GM12874 (cell line): Measurements from ENCODE around the gene CCDC88C.

ENCODE experiments used
- TF ChIP-seq, protein P1 (sequence below): IDR thresholded peaks from 2 replicates; pipeline ENCODE4 v1.5.1; 2011; ENCODE audit warnings: low read depth, mild to moderate bottlenecking, control low read depth, low read length, moderate library complexity; ENCODE audit not compliant: insufficient read depth

CCDC88C gene

DNA sequence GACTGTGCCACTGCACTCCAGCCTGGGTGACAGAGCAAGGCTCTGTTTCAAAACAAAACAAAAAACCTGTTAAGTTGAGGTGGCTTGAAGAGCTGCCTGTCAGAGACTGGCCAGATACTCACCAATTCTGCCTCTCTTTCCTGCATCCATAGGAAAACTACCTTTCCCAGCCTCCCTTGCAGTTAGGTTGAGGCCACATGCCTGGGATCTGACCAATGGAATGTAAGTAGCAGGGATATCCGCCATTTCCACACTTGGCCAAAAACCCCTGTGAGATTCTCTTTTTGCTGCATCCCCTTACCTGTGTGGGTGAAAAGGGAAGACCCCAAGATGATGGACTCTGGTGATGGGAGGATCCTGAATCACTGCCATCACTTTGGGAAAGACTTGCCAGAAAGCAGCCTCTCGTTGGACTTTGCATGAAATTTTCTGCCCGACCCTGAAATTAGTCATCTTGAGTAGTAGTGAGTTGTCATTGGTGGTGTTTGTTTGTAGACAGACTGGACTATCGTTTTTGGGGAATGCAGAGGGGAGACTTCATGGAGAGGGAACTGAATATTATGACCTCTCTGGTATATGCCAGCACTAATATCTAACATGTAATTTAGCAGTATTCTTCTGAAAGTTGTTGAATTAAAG is 187.1 kb downstream of the CCDC88C start:
- TF ChIP-seq, protein P1, sequence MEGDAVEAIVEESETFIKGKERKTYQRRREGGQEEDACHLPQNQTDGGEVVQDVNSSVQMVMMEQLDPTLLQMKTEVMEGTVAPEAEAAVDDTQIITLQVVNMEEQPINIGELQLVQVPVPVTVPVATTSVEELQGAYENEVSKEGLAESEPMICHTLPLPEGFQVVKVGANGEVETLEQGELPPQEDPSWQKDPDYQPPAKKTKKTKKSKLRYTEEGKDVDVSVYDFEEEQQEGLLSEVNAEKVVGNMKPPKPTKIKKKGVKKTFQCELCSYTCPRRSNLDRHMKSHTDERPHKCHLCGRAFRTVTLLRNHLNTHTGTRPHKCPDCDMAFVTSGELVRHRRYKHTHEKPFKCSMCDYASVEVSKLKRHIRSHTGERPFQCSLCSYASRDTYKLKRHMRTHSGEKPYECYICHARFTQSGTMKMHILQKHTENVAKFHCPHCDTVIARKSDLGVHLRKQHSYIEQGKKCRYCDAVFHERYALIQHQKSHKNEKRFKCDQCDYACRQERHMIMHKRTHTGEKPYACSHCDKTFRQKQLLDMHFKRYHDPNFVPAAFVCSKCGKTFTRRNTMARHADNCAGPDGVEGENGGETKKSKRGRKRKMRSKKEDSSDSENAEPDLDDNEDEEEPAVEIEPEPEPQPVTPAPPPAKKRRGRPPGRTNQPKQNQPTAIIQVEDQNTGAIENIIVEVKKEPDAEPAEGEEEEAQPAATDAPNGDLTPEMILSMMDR = no peak

DNA sequence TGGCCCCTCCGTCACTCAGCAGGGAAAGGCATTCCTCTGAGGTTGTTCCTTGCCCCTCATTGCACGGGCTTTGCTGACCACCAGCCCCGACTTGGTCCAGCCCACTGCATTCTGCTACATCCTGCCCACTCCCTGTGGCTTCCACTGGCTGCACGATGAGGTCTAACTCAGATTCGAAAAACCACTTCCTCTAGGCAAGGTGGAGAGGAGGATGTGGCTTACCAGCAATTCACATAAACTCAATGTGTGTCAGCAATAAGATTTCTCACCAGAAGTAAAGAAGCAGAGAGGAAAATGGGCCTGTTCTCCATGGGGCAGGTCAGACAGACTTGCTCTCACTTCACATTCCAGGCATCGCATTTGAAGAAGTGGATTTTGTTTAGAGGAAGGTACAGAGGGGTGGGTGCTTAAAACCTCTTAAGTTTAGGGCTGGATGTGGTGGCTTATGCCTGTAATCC is 187.8 kb downstream of the CCDC88C start:
- TF ChIP-seq, protein P1 = no peak

DNA sequence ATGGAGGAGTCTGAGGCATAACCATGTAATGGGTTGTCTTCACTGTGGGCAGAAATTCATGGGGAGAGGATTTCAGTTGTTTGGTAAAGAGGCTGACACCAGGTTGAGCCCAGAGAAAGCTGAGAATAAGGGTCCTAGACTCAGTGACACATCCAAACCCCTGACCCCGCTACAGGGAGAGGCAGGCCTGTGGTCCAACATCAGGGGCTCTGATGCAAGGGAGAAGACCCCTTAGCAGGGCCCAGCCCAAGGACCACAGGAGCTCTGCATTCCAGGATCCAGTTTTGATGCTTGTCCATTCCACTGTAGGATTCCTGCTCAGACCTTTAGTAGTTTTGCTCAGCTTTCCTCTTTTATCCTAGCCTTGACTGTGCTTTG is 188.6 kb downstream of the CCDC88C start:
- TF ChIP-seq, protein P1 = no peak

DNA sequence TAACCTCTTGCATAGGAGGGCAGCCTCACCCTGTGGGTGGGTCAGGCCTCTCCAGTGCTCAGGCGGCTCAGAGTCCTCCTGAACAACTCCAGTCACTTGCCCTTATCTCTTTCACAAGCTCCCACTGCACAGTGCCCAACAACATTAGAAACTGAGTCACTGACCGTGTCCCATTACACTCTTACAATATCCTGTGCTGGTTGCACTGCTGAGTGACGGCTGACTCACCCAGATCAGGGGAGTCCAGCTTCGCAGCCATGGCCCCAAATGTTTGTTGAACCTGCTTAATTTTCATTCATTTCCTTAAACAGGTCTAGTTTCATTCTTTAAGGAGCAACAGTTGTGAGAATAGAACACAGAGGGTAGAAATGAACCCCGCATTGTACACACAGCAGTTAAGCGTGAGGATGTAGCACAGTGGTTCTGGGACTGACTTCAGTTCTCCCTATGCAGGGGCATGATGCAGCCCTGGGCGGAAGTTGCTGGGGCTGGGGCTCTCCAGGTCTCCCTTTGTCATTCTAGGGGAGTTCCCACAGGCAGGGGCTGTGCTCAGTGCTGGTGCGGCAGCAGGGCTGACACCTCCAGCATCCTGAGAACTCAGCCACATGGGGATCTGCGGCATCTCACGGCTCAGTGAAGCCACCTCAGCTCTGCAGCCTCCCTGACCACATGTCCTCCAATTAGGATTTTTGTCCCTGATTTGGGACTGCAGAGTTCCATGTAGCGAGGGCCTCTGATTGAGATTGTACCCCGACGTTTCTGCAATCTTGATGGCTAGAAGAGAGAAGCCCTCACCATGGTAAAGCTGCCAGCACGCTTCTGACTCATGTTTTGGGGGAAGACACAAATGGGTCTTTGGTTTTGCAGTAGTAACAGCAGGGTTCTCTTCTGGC is 189.3 kb downstream of the CCDC88C start:
- TF ChIP-seq, protein P1 = no peak

DNA sequence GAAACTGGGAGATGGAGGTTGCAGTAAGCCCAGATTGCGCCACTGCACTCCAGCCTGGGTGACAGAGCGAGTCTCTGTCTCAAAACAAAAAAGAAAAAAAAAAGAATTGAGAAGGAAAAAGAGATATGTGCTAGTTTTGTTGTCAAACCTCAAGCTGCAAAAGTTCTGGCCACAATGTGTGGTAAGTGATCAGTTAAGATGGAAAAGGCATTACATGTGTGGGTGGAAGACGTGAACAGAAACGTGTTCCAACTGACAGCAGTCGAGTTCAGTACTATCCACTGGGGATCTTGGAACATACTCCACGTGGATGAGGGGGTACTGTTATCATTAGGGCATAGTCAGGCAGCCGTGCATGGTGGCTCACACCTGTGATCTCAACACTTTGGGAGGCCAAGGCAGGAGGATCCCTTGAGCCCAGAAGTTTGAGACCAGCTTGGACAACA is 190.4 kb downstream of the CCDC88C start:
- TF ChIP-seq, protein P1 = no peak

DNA sequence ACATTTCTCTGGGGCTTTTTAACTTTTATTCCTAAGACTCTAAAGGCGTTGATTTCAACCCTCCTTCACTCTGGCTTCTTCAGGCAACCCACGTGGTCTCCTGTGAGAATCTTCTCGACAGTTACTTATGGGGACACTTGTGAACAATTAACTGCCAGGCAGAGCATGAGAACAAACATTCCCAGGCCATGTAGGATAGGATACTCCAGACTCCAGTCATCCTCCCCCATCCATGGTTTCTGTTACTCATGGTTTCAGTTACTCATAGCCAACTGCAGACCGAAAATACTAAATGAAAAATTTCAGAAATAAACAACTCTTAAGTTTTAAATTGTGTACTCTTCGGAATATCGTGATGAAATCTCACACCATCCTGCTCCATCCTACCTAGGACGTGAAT is 192.6 kb downstream of the CCDC88C start:
- TF ChIP-seq, protein P1 = no peak

DNA sequence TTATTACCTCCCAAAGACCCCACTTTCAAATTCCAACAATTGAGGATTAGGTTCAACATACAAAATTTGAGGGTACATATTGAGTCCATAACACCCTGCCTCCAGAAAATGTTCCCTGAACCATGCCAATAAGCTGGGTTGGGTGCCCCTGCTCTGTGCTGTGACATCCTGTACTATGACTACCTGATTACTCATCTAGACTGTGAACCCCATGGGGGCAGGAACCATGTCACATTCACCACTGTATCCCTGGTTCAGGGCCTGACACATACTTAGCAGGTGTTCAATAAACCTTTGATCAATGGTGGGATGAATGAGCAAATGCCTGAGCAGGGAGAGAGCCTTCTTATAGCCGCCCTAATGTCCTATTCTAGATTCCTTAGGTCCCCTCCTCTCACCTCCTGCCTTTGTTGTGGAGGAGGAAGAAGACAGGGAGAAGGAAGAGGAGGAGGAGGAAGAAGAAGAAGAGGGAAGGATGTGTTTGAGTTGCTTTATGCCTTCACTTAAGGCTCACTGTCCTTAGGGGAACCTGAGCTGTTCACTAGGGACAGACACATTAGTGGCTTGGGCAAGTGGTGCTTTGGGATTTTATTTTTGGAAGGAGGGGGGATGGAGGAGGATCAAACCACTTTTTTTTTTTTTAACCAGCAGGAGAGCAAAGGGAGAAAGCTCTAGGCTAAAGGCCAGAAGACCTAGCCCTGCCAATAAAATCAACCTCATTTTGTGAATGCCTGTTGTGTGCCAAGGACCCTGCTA is 194.4 kb downstream of the CCDC88C start:
- TF ChIP-seq, protein P1 = no peak
